ENCODE data around the gene FRY. TPM values are rescaled to one million over a fixed set of nuclear protein-coding genes. Genes with fewer than 3 reads are reported as not detected.

Gene FRY
- total and polyA plus RNA-seq, 2 of the 13 experiments (the other 11 are each of a cell fraction or from before 2014, with no cell fraction given): 8.2 to 13.1 TPM

DNA sequence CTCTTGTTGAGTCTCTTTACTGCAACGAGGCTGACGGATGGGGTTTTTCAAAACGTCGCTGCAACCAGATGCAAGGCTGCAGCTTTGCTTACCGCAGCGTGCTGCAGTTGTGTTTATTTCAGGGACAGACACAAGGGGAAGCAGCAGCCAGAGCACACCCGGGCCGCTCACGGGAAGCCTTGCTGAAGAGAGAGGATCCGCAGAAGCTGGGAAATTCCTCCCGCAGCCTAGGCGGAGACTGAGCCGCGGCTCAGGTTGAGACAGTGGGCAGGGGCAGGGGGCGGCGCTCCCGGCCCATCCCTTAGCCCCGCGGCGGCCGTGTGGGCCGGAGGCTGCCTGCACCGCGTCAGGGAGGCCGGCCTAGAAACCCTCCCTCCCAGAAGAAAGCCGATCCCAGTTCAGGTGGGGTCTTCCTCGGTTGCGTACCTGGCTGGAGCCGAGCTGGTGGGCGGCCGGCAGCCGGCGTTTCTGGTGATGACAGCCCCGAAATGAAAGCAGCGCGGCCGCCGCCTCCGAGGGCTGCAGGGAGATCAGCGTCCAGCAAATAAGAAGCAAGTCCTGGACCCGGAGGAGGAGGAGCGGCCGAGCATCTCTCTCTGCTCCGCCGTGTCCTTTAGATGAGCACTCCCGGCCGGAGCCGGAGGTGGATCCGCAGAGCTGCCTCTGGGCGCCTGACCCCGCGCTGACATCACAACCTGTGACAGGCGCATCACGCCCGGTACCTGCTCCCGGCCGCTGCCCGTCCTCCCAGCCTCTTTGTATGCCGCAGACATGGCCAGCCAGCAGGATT lies at the start of gene FRY (continued):
- 0 out of 2 replicates have a peak, but pooled peaks have one; percentile 56 for TF ChIP-seq BRCA1 (CRISPR knock-in tag; IDR thresholded peaks at IDR 0.05)
- peak; percentile 76 for TF ChIP-seq NFKB2 (CRISPR knock-in tag; IDR thresholded peaks at IDR 0.05; ENCODE audit: borderline replicate concordance)
- no peak for TF ChIP-seq ZNF383 (CRISPR knock-in tag; IDR thresholded peaks at IDR 0.05; ENCODE audit: borderline replicate concordance)
- TF ChIP-seq FOXK1 (CRISPR knock-in tag; IDR thresholded peaks at IDR 0.05; ENCODE audit: borderline replicate concordance, low read depth): peak; percentile 54; the same call in 1 of the 2 replicates
- no peak; the same call in 1 of the 2 replicates for TF ChIP-seq PPARG (CRISPR knock-in tag; conservative IDR thresholded peaks at IDR 0.05)
- no peak for TF ChIP-seq FOSL2 (CRISPR knock-in tag; IDR thresholded peaks at IDR 0.05)
- 0 out of 2 replicates have a peak, but pooled peaks have one; percentile 47 for TF ChIP-seq ZNF891 (CRISPR knock-in tag; IDR thresholded peaks at IDR 0.05)
- TF ChIP-seq, protein P1, sequence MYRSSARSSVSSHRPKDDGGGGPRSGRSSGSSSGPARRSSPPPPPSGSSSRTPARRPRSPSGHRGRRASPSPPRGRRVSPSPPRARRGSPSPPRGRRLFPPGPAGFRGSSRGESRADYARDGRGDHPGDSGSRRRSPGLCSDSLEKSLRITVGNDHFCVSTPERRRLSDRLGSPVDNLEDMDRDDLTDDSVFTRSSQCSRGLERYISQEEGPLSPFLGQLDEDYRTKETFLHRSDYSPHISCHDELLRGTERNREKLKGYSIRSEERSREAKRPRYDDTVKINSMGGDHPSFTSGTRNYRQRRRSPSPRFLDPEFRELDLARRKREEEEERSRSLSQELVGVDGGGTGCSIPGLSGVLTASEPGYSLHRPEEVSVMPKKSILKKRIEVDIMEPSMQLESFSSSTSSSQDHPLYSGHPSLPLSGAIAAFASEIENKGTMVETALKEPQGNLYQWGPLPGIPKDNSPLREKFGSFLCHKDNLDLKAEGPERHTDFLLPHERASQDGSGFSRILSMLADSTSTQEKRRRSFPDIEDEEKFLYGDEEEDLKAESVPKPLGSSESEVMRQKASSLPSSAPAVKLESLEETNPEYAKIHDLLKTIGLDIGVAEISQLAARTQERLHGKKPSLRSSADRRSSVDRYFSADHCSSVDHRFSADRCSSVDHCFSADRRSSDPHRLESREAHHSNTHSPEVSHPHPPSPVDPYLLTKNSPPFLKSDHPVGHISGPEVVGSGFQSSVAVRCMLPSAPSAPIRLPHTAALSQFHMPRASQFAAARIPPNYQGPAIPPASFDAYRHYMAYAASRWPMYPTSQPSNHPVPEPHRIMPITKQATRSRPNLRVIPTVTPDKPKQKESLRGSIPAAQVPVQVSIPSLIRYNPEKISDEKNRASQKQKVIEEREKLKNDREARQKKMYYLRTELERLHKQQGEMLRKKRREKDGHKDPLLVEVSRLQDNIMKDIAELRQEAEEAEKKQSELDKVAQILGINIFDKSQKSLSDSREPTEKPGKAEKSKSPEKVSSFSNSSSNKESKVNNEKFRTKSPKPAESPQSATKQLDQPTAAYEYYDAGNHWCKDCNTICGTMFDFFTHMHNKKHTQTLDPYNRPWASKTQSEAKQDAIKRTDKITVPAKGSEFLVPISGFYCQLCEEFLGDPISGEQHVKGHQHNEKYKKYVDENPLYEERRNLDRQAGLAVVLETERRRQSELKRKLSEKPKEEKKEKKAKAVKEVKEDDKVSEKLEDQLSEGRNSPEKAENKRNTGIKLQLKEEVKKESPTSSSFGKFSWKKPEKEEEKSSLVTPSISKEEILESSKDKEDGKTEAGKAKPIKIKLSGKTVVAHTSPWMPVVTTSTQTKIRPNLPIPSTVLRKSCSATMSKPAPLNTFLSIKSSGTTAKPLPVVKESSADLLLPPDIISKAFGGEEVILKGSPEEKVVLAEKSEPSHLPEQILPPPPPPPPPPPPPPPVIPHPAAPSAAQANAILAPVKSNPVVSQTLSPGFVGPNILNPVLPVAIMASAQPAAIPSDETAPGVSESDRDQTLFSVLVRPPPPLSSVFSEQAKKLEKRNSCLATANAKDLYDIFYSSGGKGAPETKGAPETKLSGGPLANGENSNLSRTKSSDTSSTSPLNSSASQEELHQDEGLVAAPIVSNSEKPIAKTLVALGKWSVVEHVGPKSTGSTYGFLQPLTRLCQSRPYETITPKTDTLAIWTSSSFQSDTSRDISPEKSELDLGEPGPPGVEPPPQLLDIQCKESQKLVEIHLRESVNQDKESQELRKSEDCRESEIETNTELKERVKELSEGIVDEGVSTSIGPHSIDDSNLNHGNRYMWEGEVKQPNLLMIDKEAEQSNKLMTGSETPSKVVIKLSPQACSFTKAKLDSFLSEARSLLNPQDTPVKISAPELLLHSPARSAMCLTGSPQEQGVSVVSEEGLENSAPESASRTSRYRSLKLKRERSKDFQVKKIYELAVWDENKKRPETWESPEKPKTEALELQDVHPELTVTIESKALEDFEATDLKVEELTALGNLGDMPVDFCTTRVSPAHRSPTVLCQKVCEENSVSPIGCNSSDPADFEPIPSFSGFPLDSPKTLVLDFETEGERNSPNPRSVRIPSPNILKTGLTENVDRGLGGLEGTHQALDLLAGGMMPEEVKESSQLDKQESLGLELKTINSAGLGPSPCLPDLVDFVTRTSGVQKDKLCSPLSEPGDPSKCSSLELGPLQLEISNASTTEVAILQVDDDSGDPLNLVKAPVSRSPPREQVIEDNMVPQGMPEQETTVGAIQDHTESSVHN (CRISPR knock-in tag; IDR thresholded peaks at IDR 0.05): 0 out of 2 replicates have a peak, but pooled peaks have one; percentile 39
- peak; percentile 84; the same call in 1 of the 2 replicates for TF ChIP-seq ZBTB7B (CRISPR knock-in tag; IDR thresholded peaks at IDR 0.05)
- no peak for TF ChIP-seq SOX13 (IDR thresholded peaks at IDR 0.05)
- peak in 1 of 2 experiments; percentile 29; a peak in 1 of 4 replicates for TF ChIP-seq SOX13 (CRISPR knock-in tag; conservative IDR thresholded peaks at IDR 0.05 in 1 of 2, IDR thresholded peaks at IDR 0.05 in 1 of 2)
- peak in 1 of 2 experiments; percentile 40; a peak in 1 of 4 replicates for TF ChIP-seq ATF4 (CRISPR knock-in tag; IDR thresholded peaks at IDR 0.05)
- TF ChIP-seq KDM6A (CRISPR knock-in tag; IDR thresholded peaks at IDR 0.05; ENCODE audit: low read depth): 0 out of 2 replicates have a peak, but pooled peaks have one; percentile 6
- TF ChIP-seq ZNF788 (CRISPR knock-in tag; IDR thresholded peaks at IDR 0.05; ENCODE audit: borderline replicate concordance): 0 out of 2 replicates have a peak, but pooled peaks have one; percentile 1
- peak; percentile 34; the same call in 1 of the 2 replicates for TF ChIP-seq HMG20A (CRISPR knock-in tag; IDR thresholded peaks at IDR 0.05; ENCODE audit: borderline replicate concordance)
- no peak for TF ChIP-seq ZKSCAN1 (IDR thresholded peaks at IDR 0.05; ENCODE audit: low read length)
- TF ChIP-seq NR0B2 (CRISPR knock-in tag; IDR thresholded peaks at IDR 0.05): 0 out of 2 replicates have a peak, but pooled peaks have one; percentile 15

Data from HepG2 (cell line).